HAP-1 (cell line): Measurements from ENCODE around the gene TMEM80.

Experiments
- DNase-seq, 2 experiments: peaks; one replicate each; pipeline ENCODE4 v3.0.0-alpha.2; 2016 to 2020; ENCODE audit warnings: low spot score in 2 of 2
- H3K27me3 ChIP-seq: fragments of 250-450 bp; sonication (Bioruptor Pico); 2 replicates; pipeline ENCODE4 v1.5.1; 2020; ENCODE audit warnings: low read depth, mild to moderate bottlenecking, moderate library complexity
- H3K36me3 ChIP-seq: fragments of 250-450 bp; sonication (Bioruptor Pico); replicated peaks from 2 replicates; pipeline ENCODE4 v1.5.1; 2020; ENCODE audit warnings: mild to moderate bottlenecking
- H3K4me1 ChIP-seq: fragments of 250-450 bp; sonication (Bioruptor Pico); 2 replicates; pipeline ENCODE4 v1.5.1; 2020; ENCODE audit warnings: mild to moderate bottlenecking
- H3K4me3 ChIP-seq: fragments of 250-450 bp; sonication (Bioruptor Pico); 2 replicates; pipeline ENCODE4 v1.5.1; 2020; ENCODE audit warnings: mild to moderate bottlenecking, moderate library complexity
- H3K9me3 ChIP-seq: fragments of 250-450 bp; sonication (Bioruptor Pico); 2 replicates; pipeline ENCODE4 v1.5.1; 2020; ENCODE audit warnings: mild to moderate bottlenecking, moderate library complexity
- in situ Hi-C: fragments of 300-500 bp; cut with MboI; formaldehyde crosslinking; loops from 3 replicates; pipeline ENCODE4 v1.14.3; 2020; ENCODE audit warnings: low sequenced_read_pairs, inconsistent platforms, mixed read lengths

Gene TMEM80

DNA sequence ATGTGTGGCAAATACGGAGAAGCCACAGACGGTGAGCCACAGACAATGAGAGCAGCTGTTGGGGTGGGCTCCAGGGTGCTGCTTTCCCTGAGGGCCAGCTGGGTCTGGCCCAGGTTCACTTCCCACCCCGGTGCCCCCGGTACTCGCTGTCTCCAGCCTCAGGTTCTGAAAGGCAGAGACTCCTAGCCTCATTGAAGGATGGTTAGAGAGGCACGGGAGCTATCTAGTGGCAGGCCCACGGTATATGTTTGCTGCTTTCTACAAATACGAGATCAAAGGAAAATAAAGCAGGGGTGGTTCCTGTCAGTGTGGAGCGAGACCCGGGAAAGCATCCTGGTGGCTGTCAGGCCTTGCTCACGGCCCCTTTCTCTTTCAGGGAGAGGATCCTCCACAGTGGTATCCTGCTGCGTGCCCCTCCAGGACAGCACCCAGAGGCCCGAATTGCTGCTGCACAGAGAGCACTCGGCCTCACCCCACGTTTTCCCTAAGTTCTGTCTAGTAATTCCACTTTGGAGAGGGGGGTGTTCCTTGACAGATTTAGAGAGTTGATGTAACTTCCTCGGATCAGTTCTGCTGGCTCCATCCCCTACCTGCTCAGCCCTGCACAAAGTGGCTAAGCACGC lies 3.0 kb downstream of the TMEM80 start:
- Histone ChIP-seq H3K4me1 (peaks cover 3% of the 10 kb centered on the region), H3K27me3 (no peaks in the 10 kb centered on the region), H3K9me3 (no peaks in the 10 kb centered on the region), H3K36me3 (peaks cover 4% of the 10 kb centered on the region; the same call in 1 of the 2 replicates), H3K4me3 (no peak overlapping the region)
- DNase-seq = no peak
- in situ Hi-C loops = no loop called here

DNA sequence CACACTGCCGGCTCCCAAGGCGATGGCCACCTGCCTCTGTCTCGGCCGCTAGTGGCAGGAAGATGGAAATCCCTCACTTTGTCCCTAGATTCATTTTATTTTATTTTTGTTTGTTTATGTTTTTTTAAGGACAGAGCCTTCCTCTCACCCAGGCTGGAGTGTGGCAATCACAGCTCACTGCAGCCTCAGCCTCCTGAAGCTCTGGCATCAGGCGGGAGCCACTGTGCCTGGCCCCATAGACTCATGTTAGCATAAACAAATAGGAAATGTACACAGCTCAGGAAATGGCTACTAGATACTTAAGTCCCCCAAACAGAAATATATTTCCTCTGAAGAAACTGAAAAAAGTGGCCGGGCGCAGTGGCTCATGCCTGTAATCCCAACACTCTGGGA lies 3.5 kb downstream of the TMEM80 start:
- Histone ChIP-seq H3K9me3 (no peaks in the 10 kb centered on the region), H3K27me3 (no peaks in the 10 kb centered on the region), H3K4me3 (no peak overlapping the region), H3K36me3 (peaks cover 4% of the 10 kb centered on the region; the same call in 1 of the 2 replicates), H3K4me1 (peaks cover 3% of the 10 kb centered on the region)
- in situ Hi-C loops = no loop called here
- DNase-seq = no peak

DNA sequence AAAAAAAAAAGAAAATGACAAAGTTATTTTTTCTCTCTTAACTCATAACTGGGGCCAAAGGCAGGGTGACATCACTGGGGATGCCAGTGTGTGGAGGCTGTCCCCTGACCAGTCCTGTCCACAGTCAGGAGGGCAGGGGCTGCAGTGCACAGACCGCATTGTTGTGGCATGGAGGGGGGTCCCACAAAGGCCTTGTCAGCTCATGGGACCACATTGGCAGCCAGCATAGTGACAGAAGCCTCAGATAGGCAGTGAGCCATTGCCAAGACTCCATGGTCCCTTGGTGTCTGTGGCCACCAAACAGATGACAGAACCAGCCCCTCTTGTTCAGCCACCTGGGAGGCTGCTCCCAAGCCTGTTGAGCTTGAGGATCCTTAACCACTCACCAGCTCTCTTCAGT lies 4.1 kb downstream of the TMEM80 start:
- in situ Hi-C loops = no loop called here
- DNase-seq = no peak
- no peaks in the 10 kb centered on the region for H3K27me3 ChIP-seq
- no peak overlapping the region for H3K4me3 ChIP-seq
- peaks cover 4% of the 10 kb centered on the region for H3K36me3 ChIP-seq
- peaks cover 3% of the 10 kb centered on the region for H3K4me1 ChIP-seq
- H3K9me3 ChIP-seq = no peaks in the 10 kb centered on the region

DNA sequence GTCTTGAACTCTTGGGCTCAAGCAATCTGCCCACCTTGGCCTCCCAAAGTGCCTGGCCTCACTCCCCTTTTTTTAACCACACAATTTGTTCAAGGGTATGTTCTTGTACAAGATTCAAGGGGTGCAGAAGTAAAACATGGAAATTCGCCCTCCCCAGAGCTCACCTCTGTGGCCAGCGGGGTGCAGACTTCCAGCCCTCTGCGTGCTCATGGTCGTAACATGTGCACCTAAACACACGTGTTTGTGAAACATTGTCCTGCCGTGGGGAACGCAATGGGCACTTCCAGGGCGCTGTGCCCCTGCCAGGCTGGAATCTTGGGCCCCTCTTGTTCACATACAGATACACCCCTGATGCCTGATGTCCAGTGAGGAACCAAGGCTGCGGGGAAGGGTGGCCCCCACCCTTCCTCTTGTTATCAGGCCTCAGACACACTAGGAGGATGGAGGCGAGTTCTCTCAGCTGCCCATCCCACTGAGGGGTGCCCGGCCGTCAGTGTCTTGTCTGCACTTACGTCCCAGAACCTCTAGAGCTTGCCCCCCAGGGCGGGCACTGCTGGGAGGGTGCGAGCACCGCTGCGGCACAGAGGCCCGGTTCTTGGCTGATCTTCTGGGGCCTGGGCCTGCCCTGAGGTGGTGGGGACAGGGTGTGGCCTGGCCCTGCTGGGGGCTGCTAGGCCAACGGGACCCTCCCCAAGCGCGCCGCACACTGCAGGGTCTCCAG lies 6.3 kb downstream of the TMEM80 start:
- H3K9me3 ChIP-seq = no peaks in the 10 kb centered on the region
- in situ Hi-C loops = no loop called here
- peaks cover 3% of the 10 kb centered on the region for H3K4me1 ChIP-seq
- no peaks in the 10 kb centered on the region for H3K27me3 ChIP-seq
- DNase-seq = no peak
- no peak overlapping the region for H3K4me3 ChIP-seq
- peaks cover 4% of the 10 kb centered on the region for H3K36me3 ChIP-seq

DNA sequence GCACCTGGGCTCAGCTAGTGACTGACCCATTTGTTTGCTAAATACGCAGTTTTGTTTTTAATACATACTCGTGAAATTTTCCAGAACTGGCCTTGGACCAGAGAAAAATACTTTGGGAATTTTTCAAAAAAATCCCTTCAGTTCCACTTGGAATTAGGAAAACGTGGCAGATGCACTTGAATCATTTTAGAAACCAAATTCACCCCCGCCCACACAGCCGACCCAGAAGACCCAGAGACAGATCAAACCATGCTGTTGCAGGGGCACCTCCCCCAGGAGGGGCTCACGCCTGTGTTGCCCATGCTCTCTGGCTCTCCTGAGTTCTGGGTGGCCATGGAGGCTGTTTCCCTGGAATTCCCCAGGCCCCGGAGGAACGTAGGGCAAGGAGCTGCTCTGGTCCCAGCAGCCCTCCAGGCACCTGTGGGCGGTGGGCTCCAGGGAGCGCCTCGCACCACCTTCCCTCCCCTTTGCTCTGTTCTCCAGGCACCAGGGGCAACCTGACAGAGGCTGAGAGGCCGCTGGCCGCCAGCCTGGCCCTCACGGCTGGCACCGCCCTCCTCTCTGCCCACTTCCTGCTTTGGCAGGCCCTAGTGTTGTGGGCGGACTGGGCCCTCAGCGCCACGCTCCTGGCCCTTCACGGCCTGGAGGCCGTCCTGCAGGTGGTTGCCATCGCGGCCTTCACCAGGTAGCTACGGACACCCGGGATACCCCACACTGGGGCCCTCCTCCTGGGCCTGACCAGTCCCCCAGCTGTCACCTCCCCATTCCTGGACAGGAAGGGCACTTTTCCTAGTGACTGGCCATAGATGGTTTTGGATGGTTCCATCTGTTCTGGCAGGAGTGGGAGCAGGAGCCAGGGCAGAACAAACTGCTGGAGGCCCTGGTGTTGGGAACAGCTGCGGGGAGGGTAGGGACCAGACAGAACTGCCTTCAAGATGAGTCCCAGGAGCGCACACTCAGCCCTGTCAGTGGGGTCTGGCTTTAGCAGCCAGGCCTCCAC lies 7.1 kb downstream of the TMEM80 start:
- Histone ChIP-seq H3K4me3 (no peak overlapping the region), H3K36me3 (peaks cover 4% of the 10 kb centered on the region; the same call in 1 of the 2 replicates), H3K4me1 (no peaks in the 10 kb centered on the region), H3K27me3 (no peaks in the 10 kb centered on the region), H3K9me3 (no peaks in the 10 kb centered on the region)
- in situ Hi-C loops = no loop called here
- no peak for DNase-seq

DNA sequence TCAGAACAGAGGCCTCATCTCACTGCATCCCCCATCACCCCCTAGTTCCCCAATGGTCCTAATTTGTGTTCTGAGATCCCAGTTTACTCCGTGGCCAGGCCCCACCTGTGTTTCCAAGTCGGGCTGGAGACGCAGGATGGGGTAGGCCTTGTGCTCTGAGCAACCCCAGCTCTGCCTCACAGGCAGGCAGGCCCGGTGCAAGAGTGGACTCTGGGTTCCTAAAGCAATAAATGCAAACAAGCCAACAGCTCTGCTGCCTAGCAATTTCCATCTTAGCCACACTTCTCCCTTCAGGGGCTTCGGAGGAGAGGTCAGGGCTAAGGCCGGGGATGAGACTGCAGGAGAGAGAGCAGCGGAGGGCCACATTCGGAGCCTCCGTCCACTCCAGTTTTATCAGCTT lies 7.9 kb downstream of the TMEM80 start:
- in situ Hi-C loops = no loop called here
- Histone ChIP-seq H3K9me3 (no peaks in the 10 kb centered on the region), H3K4me3 (no peak overlapping the region), H3K4me1 (no peaks in the 10 kb centered on the region), H3K36me3 (peaks cover 4% of the 10 kb centered on the region; the same call in 1 of the 2 replicates), H3K27me3 (no peaks in the 10 kb centered on the region)
- DNase-seq = no peak

DNA sequence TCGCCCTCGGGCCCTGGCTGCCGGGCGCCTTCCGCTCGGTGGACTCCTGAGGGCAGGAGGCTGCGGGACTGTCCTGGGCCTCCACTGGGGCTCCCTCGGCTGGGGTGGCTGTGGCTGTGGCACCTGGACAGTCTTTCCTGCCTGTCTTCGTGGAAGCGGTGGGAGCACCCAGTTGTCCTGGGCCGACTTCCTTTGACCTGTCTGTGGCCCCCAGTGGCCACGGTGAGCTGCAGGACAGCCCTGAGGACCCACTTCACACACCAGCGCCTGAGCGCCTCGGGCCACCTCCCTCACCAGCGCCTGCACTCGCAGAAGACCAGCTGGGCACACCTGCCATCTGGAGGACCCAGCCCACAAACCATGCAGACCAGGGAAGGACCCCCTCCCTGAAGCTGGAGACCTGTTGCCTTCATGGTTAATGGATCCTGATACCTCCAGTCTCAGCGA lies 8.6 kb downstream of the TMEM80 start:
- in situ Hi-C loops = no loop called here
- H3K9me3 ChIP-seq = no peaks in the 10 kb centered on the region
- DNase-seq = no peak
- no peaks in the 10 kb centered on the region for H3K4me1 ChIP-seq
- H3K27me3 ChIP-seq = no peaks in the 10 kb centered on the region
- H3K36me3 ChIP-seq = peaks cover 4% of the 10 kb centered on the region; the same call in 1 of the 2 replicates
- no peak overlapping the region for H3K4me3 ChIP-seq

DNA sequence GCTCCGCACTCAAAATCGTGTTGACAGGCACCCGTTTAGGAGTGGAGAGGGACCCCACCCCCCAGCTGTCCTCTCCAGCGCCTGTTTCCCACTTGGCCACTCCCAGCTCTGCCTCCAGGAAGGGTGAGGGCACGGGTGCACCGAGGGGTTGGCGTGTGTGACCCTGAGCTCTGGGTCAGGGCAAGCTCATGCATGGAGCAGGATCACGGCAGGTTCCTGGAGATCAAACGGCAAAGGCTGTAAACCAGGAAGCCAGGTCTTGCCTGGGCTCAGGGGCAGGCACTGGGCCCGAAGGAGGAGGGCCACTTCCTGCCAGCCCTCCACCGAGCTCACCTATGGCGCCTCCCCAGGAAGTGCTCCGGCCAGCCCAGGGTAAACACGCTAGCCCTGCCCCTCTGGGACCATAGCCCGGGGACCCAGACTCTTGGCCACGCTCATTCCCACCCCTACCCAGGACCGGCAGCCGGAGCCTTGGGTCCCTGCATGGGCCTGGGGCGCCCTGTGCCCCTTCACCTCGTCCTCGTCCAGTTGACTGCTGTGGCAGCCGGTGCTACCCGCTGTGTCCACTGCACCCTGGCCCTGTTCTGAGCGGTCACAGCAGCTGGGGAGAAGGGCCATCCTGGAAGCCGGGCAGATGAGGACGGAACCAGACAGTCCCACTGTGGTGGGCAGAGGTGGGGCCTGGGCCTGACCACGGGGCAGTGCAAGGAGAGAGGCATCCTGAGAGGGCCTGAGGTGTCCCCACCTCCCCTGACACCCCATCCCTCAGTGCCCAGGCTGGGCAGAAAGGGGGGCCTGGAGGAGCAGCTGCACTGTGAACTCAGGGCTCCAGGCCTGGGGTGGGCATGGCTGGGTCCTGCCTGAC lies 9.4 kb downstream of the TMEM80 start:
- no peak for DNase-seq
- peaks cover 4% of the 10 kb centered on the region; the same call in 1 of the 2 replicates for H3K36me3 ChIP-seq
- no peaks in the 10 kb centered on the region for H3K27me3 ChIP-seq
- H3K4me1 ChIP-seq = no peaks in the 10 kb centered on the region
- in situ Hi-C loops = no loop called here
- H3K4me3 ChIP-seq = no peak overlapping the region
- no peaks in the 10 kb centered on the region for H3K9me3 ChIP-seq

DNA sequence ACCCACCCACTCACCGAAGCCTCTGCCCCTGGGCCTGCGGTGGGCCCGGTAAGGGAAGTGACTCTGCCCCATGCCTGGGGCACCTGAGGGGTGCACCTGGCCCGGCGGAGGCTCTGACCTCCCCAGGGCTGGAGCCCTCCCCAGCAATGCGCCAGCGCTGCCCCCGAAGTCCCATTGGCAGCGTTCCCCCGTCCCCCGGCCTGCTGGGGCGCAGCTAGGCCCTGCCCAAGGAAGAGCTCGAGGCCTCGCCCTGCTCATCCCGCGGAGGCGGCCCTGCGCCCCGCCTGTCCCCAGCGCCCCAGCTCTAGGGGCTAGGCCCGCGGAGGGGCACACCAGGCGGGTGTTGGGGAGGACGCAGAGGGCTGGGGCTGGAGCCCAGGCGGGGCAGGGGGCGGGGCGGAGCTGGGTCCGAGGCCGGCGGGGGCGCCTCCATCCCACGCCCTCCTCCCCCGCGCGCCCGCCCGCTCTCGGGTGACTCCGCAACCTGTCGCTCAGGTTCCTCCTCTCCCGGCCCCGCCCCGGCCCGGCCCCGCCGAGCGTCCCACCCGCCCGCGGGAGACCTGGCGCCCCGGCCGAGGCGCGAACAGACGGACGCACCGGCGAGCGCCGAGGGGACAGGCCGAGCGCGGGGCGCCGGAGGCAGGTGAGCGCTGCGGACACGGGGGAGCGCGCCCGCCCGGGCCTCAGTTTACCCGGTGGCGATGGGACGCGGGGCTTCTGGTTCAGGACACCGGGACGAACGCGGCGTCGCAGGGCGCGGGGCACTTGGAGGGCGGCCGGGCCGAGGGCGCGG lies 10.2 kb downstream of the TMEM80 start, which contains the start of gene EPS8L2:
Gene EPS8L2, plus strand, starts transcription at position 586 of the 793 bp plus-strand sequence. CDS start 3,177 bp downstream, outside the sequence.
- Histone ChIP-seq H3K9me3 (no peaks in the 10 kb centered on the region), H3K4me1 (no peaks in the 10 kb centered on the region), H3K27me3 (no peaks in the 10 kb centered on the region), H3K4me3 (peak within 1 kb of the TSS; percentile 13; the same call in 1 of the 2 replicates), H3K36me3 (peaks cover 4% of the 10 kb centered on the region; the same call in 1 of the 2 replicates)
- peak in 1 of 2 experiments; percentile 62 for DNase-seq
- in situ Hi-C loops = no loop called here

DNA sequence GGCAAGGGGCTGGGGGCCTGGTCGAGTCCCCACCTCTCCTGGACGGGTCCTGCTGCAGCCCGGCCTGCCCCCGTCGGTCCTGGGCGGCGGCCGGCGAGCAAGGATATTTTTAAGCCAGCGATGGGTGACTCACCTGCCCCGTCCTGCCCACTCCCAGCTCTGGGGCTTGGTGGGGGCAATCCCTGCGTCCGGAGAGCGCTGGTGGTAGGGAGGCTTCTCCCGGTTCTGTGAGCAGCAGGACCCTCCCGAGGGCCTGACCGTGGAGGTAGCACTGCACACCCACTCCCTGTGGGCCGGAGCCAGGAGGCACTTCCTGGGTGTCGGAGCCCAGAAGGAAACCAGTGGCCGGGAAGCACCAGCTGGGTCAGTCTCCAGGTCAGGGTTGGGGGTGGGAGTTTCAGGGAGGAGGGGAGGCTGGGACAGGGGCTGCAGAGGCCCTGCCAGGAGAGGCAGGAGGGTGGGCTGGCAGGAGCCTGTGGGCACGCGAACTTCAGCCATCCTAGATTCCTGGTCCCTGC lies 10.9 kb downstream of the TMEM80 start:
- Histone ChIP-seq H3K9me3 (no peaks in the 10 kb centered on the region), H3K4me1 (no peaks in the 10 kb centered on the region), H3K36me3 (peaks cover 4% of the 10 kb centered on the region; the same call in 1 of the 2 replicates), H3K27me3 (no peaks in the 10 kb centered on the region), H3K4me3 (peak overlapping the region; percentile 13; the same call in 1 of the 2 replicates)
- in situ Hi-C loops = no loop called here
- DNase-seq = no peak

DNA sequence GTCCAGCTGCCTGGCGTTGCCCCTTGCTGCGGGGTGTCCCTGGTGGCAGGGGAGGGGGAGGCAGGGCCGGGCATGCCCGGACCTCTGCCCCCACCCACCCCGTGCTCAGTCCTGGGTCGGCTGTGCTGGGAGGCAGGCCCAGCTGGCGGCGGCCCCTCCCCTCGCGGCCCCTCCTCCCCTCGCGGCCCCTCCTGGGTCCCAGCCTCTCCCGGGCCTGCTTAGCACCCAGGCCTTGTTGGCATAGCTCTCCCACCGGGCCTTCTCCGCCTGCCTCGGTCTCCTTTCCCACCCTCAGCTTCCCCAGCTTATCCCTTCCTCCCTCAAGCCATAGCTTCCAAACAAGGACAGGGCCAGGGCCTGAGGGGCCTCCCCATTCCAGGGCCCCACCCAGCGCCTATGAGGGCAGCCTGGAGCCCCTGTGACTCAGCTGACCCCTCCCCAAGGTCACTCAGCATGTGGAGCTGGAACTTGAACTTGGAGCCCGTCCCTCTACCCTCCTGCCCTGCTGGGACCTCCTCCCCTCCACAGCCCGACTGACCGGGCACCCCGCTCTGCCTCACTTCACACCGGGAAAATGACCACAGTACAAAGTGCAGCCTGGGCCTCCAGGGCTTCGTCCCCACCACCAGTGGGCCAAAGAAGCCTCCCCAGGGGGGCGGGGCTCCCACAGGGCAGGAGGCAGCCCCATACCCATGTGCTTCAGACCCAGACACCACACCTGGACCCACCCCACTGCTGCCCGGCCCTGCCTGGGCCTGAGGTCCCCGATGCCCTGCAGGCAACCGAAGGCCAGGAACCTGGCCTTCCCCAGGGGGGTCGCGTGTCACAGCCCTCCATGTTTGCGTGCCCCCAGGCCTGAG lies 11.6 kb downstream of the TMEM80 start:
- H3K9me3 ChIP-seq = no peaks in the 10 kb centered on the region
- H3K4me3 ChIP-seq = no peak overlapping the region
- in situ Hi-C loops = no loop called here
- DNase-seq = peak in 1 of 2 experiments; percentile 43
- H3K36me3 ChIP-seq = peaks cover 4% of the 10 kb centered on the region; the same call in 1 of the 2 replicates
- H3K4me1 ChIP-seq = no peaks in the 10 kb centered on the region
- H3K27me3 ChIP-seq = no peaks in the 10 kb centered on the region
